Type B pancreatic cell (in vitro differentiated cells): Measurements from ENCODE around the gene TBX15. TPM values are rescaled to one million over a fixed set of nuclear protein-coding genes. Genes with fewer than 3 reads are reported as not detected.

Experiments
- DNase-seq: peaks from one replicate; pipeline ENCODE4 v3.0.0; 2021; ENCODE audit warnings: mixed read lengths; ENCODE audit not compliant: unreplicated experiment; ENCODE audit errors: extremely low spot score
- H3K27ac Mint-ChIP-seq: 2 replicates; pipeline ENCODE4 v1.8.0; 2021; ENCODE audit warnings: mild to moderate bottlenecking, mixed read lengths
- H3K27me3 Mint-ChIP-seq: 2 replicates; pipeline ENCODE4 v1.8.0; 2021; ENCODE audit warnings: mixed read lengths
- H3K36me3 Mint-ChIP-seq: 2 replicates; pipeline ENCODE4 v1.8.0; 2021; ENCODE audit warnings: mixed read lengths
- H3K4me1 Mint-ChIP-seq: one replicate; pipeline ENCODE4 v1.8.0; 2021; ENCODE audit warnings: mixed read lengths; ENCODE audit not compliant: unreplicated experiment
- H3K4me3 Mint-ChIP-seq: 2 replicates; pipeline ENCODE4 v1.8.0; 2021; ENCODE audit warnings: mild to moderate bottlenecking, mixed read lengths
- H3K9me3 Mint-ChIP-seq: 2 replicates; pipeline ENCODE4 v1.8.0; 2021; ENCODE audit warnings: mixed read lengths
- CTCF ChIP-seq: fragments of 200-600 bp; sonication (generic); conservative IDR thresholded peaks from 2 replicates; pipeline ENCODE4 v1.5.0; 2021; ENCODE audit warnings: antibody characterized with exemption, mild to moderate bottlenecking
- total RNA-seq: library from RNA; stranded (reverse); gene quantifications from 2 replicates; pipeline ENCODE4 v1.2.1, GENCODE V29; 2021; ENCODE audit warnings: low replicate concordance

Gene TBX15
- total RNA-seq, 1 donor from 2014 or later: 8.5 TPM

- Mint-ChIP-seq H3K4me3 (no peak overlapping the region), H3K4me1 (no peaks in the 10 kb centered on the region), H3K36me3 (peaks cover 13% of the 10 kb centered on the region), H3K9me3 (peaks cover 8% of the 10 kb centered on the region), H3K27ac (no peak overlapping the region), H3K27me3 (peaks cover 43% of the 10 kb centered on the region)
- no peak for TF ChIP-seq CTCF
- no peak for DNase-seq
Observed at GRCh38 chr1:119015547-119015946, 27.4 kb upstream of the TBX15 start.

- no peak for TF ChIP-seq CTCF
- Mint-ChIP-seq H3K4me3 (no peak overlapping the region), H3K27ac (no peak overlapping the region), H3K27me3 (peaks cover 74% of the 10 kb centered on the region), H3K4me1 (peaks cover 12% of the 10 kb centered on the region), H3K36me3 (peaks cover 5% of the 10 kb centered on the region), H3K9me3 (no peaks in the 10 kb centered on the region)
- DNase-seq: no peak
Observed at GRCh38 chr1:119012383-119012782, 24.2 kb upstream of the TBX15 start.

- TF ChIP-seq CTCF: no peak
- Mint-ChIP-seq H3K4me1 (peaks cover 12% of the 10 kb centered on the region), H3K27ac (no peak overlapping the region), H3K36me3 (peaks cover 5% of the 10 kb centered on the region), H3K27me3 (peaks cover 80% of the 10 kb centered on the region), H3K9me3 (no peaks in the 10 kb centered on the region), H3K4me3 (no peak overlapping the region)
- DNase-seq: no peak
Observed at GRCh38 chr1:119011706-119012105, 23.6 kb upstream of the TBX15 start.

- no peak overlapping the region for H3K27ac Mint-ChIP-seq
- no peaks in the 10 kb centered on the region for H3K9me3 Mint-ChIP-seq
- H3K4me1 Mint-ChIP-seq: peaks cover 12% of the 10 kb centered on the region
- peaks cover 86% of the 10 kb centered on the region for H3K27me3 Mint-ChIP-seq
- DNase-seq: no peak
- no peak overlapping the region for H3K4me3 Mint-ChIP-seq
- no peak for TF ChIP-seq CTCF
- H3K36me3 Mint-ChIP-seq: peaks cover 5% of the 10 kb centered on the region
Observed at GRCh38 chr1:119011116-119011515, 23.0 kb upstream of the TBX15 start.

- Mint-ChIP-seq H3K4me3 (no peak overlapping the region), H3K9me3 (no peaks in the 10 kb centered on the region), H3K27me3 (peaks cover 92% of the 10 kb centered on the region), H3K27ac (no peak overlapping the region), H3K4me1 (peaks cover 12% of the 10 kb centered on the region), H3K36me3 (peaks cover 5% of the 10 kb centered on the region)
- no peak for DNase-seq
- no peak for TF ChIP-seq CTCF
Observed at GRCh38 chr1:119010201-119010600, 22.1 kb upstream of the TBX15 start.

GRCh38 chr1:119009312-119009655, 21.1 kb upstream of the TBX15 start:
- Mint-ChIP-seq H3K27ac (peak overlapping the region; percentile 60), H3K27me3 (peaks cover 93% of the 10 kb centered on the region), H3K36me3 (peaks cover 5% of the 10 kb centered on the region), H3K4me1 (peaks cover 12% of the 10 kb centered on the region), H3K9me3 (no peaks in the 10 kb centered on the region), H3K4me3 (peak overlapping the region; percentile 85)
- no peak for TF ChIP-seq CTCF
- no peak for DNase-seq
